HG02840 (cell line): ENCODE results near the gene LPO.

Experiments used
- ATAC-seq: cut with Tn5 transposase; IDR thresholded peaks from one replicate; pipeline ENCODE4 v1.9.1; 2021; ENCODE audit warnings: mild to moderate bottlenecking, moderate library complexity, moderate number of reproducible peaks; ENCODE audit not compliant: unreplicated experiment, low FRiP score

LPO gene

GRCh38 chr17:58253082-58253481 is 14.7 kb downstream of the LPO start:
- no peak for ATAC-seq

- ATAC-seq, result no peak
Observed at GRCh38 chr17:58254803-58255202, 16.4 kb downstream of the LPO start.

GRCh38 chr17:58262149-58262548 is 23.8 kb downstream of the LPO start:
- ATAC-seq, result no peak

DNA sequence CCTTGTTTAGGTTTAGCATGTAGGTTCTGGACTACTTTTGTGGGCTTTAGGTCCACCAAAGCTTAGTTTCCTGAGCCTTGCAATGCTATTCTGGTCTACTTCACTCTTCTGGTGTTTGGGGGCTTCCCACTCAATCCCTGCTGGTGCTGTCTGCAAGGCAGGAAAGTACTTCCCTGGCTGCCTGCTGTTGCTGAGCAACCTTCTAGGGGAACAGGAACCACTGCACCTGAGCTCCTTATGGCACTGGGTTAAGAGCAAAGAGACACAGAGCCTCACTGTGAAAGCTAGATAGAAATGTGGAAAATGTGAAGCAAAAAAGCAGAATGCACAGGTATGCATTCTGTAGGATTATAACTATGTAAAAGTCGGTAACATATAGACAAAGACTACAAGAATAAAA is 25.4 kb downstream of the LPO start:
- ATAC-seq, result no peak

DNA sequence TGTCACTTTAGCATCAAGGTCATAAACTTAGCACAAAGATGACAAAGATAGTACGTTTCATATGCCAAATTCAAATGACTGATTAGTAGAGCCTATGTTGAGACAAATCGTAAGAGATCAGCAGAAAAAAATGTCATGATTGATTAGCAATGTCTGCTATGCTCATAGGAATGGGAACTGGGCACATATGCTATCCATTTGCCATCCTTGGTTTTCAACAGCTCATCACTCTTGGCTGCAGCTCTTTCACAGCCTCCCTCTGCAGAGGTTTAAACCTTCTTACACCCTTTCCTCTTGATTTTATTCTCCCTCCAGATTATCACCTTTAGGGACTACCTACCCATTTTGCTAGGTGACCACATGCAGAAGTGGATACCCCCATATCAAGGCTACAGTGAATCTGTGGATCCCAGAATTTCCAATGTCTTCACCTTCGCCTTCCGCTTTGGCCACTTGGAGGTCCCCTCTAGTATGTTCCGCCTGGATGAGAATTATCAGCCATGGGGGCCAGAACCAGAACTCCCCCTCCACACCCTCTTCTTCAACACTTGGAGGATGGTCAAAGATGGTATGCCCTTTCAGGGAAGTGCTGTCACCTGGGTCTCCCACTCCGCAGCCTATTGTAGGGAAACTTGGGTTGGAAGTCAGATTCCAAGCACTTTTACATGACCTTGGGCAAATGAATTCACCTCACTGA is 26.2 kb downstream of the LPO start:
- no peak for ATAC-seq

DNA sequence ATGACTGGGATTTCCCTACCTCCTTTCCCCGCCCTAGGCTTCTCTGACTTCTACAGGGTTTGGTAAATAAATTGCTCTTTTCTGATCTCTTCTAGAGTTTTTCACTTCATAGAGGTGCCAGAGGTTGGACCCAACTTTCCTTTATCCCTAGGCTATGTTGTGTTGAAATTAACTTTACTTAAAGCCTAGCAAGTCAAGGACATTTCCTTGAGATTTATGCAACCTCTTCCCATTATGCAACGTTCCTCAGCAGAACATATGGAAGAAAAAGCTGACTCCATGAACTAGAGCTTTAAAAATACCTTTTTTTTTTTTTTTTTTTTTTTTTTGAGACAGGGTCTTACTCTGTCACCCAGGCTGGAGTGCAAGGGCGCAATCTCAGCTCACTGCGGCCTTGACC is 26.9 kb downstream of the LPO start:
- ATAC-seq, result no peak

DNA sequence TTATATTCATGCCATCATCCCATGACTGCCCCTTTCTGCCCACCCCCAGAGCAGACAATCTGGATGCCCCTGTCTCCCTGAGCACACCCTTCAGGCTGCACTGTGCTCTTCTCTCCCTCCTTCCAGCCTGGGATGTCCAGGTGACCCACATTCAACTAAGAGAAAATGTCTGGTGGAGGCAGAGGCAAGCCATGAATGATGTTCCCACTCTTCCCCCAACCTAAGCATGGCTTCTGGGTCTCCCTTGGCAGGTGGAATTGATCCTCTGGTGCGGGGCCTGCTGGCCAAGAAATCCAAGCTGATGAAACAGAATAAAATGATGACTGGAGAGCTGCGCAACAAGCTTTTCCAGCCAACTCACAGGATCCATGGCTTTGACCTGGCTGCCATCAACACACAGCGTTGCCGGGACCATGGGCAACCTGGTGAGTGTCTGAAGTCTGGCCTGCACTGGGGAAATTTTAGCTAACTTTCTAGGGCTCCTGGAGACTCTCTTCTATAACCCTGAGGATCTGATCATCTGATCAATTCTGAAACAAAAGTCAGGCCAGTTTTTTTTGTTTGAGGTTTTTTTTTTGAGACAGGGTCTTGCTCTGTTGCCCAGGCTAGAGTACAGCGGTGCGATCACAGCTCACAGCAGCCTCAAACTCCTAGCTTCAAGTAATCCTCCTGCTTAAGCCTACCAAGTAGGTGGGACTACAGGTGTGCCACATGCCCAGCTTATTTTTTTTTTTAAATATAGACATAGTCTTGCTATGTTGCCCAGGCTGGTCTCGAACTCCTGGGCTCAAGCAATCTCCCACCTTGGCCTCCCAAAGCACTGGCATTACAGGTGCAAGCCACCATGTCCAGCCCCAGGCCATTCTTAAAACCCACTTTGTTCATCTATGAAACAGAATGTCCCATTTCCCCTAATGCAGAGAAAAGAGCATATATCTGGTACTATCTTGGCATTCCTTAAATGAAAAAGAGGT is 27.8 kb downstream of the LPO start:
- ATAC-seq, result no peak

DNA sequence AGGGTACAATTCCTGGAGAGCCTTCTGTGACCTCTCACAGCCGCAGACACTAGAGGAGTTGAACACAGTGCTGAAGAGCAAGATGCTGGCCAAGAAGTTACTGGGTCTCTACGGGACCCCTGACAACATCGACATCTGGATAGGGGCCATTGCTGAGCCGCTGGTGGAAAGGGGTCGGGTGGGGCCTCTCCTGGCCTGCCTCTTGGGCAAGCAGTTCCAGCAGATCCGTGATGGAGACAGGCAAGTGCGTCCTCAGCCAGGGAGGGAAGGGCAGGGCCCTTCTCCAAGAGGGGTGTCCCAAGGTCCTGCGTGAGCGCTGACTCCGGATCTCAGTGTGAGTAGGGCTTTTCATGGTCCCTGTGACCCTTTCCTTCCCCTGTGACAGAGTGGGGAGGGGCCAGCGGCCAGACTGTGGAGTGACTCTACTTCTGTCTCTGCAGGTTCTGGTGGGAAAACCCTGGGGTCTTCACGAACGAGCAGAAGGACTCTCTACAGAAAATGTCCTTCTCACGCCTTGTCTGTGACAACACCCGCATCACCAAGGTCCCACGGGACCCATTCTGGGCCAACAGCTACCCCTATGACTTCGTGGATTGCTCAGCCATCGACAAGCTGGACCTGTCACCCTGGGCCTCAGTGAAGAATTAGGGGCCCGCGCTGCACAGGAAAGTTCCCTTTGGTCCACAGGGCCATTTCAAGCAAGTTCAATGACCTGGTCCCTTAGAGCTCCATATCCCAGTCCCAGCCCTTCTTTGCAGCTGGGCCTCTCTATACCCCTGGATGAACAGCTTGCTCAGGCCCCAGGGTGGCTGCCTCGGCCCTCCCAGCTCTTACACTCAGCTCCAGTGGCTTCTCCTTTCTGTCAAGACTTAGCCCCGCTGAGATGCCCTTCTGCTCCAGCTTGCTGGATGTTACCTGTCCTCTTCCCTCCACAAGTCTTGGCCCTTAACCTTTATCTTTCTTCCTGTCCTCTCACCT is 29.3 kb downstream of the LPO start:
- no peak for ATAC-seq

GRCh38 chr17:58268326-58268725 is 29.9 kb downstream of the LPO start:
- no peak for ATAC-seq

GRCh38 chr17:58268774-58269556 is 30.6 kb downstream of the LPO start:
- no peak for ATAC-seq

DNA sequence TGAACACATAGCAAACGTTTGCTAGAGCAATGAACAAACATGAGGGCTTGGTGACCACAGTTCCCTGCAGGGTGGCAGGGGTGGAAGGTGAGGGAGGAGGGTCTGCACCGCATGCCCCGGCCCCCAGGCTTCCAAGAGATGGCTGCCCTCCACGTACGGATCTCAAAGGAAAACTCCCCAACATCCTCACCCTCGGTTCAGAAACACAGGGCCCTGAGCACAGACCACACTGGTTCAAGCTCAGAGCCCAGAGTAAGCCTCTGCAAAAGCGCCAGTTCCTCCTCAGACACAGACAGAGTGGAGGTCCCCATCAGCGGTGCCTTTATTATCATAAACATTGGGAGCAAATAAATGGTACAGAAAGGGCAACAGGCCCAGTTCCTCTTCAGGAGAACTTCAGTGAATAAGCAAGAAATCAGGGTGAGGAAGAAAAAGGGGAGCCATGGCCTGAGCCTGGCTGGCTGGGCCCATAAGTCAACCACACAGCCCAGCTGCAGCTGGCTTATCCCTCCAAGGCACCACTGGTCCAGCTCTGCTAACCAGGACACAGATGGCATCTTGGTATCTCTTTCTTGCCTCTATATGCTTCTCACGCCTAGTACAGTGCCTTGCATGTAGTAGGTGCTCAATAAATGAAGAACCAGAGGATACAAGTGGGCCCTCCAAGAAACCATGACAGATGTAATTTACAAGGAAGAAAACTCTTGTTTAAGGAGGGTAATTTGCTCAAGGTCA is 31.3 kb downstream of the LPO start:
- no peak for ATAC-seq

- ATAC-seq, result no peak
Observed at GRCh38 chr17:58270476-58271215, 32.3 kb downstream of the LPO start.

DNA sequence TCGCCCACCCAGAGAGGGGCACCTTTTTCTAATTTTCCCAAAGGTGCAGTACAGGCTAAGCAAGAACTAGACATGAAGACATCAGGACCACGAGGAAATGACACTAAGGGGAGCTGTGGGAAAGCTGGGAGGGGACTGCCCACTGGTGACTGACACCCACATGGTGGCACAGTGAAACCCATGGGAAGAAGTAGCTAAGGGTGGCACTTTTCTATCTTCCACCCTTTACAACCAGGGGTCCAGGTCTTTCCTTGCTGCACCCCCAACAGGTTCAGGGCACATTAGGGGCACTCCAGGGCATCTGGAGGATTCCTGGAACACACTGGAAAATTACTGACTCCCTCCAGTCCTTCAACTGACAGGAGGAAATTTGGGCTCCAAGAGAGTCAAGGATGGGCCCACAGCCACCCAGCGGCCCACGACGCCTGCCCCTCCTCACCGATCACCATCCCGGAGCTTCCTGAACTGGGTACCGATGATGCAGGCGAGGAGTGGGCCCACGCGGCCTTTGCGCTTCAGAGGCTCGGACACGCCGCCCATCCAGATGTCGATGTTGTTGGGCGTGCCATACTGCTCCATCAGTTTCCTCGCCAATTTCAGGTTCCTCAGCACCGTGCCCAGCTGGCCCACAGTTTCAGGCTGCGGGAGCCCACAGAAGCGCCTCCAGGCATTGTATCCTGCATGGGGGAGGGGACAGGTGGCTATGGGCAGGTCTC is 33.0 kb downstream of the LPO start:
- no peak for ATAC-seq

DNA sequence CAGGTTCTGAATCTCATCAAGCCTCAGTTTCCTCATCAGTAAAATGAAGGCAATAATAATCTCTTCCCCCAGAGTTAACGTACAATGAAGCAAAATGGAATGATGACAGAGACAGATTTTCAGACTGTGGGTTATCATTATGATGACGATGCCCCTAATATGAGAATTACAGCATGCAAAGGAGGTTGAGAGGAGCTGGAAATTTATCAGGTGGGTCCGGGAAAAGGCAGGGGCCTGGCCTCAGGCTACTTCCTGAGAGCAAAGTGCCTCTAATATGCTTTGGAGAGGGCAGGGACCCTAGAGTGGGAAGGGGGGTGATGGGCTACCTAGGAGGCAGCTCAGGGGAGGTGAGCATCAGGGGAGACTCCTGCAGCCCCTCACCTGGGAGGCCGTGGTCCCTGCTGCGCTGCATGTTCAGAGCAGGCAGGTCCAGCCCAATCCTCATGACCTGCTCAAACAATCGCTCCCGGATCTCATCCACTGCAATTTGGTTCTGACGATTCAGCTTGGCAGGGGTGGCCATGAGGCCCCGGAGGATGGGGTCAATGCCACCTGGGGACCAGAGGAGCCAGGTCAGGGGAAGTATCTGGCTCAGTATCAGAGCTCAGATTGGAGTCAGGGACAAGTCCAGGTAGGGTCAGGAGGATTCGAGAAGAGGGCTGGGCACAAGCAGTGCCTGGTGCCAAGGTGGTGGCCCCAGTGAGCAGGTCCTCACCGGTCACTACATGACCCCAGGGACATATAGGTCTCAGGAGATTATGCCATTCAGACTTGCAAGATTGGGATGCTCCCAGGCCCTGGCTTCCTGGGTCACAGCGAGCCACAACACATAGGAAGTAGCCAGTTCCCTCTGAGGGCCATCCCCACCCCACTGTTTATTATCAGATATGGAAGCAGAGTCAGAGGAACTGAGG is 34.2 kb downstream of the LPO start:
- ATAC-seq, result no peak

- ATAC-seq, result no peak
Observed at GRCh38 chr17:58273453-58274104, 35.2 kb downstream of the LPO start.

DNA sequence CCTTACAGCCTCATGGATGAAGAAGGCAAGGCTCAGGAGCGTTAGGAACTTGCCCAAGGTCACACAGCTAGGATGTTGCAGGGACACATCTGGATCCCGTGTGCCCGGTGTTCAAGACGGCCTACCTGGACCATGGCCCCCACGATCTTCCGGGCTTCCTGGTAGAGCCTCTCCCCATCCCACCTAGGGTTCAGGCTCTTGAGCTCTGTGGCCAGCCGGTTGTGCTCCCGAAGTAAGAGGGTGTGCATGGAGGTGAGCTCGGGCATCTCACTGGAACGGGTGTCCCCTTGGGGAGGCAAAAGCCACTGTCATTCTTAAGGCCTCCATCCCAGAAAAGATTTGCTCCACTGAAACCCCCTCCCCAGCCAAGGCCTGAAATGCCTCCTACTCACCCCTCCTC is 37.0 kb downstream of the LPO start:
- ATAC-seq, result no peak
